Motor neuron (in vitro differentiated cells): Measurements from ENCODE around the gene TAF11L14. TPM values are rescaled to one million over a fixed set of nuclear protein-coding genes. Genes with fewer than 3 reads are reported as not detected.
"Not testable (repeated sequence)": the region's sequence is repeated elsewhere in the genome, so short reads cannot be mapped to it uniquely, and the experiment has no call there.

Experiments
- ATAC-seq, 8 experiments: fragments of 200-7000 bp; cut with Tn5 transposase; replicated peaks in 6 of 8; 2 replicates each; pipeline ENCODE4 v1.8.0; 2021; ENCODE audit warnings: mild to moderate bottlenecking in 8 of 8, moderate library complexity in 8 of 8
- H3K27ac ChIP-seq, 2 donors: fragments of 250-450 bp; sonication (Bioruptor Pico); 2 replicates each; pipeline ENCODE4 v1.9.0; 2021; ENCODE audit warnings: antibody characterized with exemption in 2 of 2, mild to moderate bottlenecking in 2 of 2, moderate library complexity in 1 of 2
- H3K4me1 ChIP-seq, 2 donors: fragments of 250-450 bp; sonication (Bioruptor Pico); replicated peaks in 1 of 2; 2 replicates each; pipeline ENCODE4 v1.6.1; 2021; ENCODE audit warnings: antibody characterized with exemption in 2 of 2, mild to moderate bottlenecking in 2 of 2, moderate library complexity in 1 of 2
- H3K4me3 ChIP-seq, 5 donors: fragments of 250-450 bp; sonication (Bioruptor Pico); 2 replicates each; pipeline ENCODE4 v1.9.0; 2021; ENCODE audit warnings: antibody characterized with exemption in 5 of 5, mild to moderate bottlenecking in 5 of 5, moderate library complexity in 4 of 5
- WGBS, 10 experiments: fragments of 450-650 bp; shearing (Covaris generic); methylation state at CpG; one replicate each; pipeline ENCODE4 v1.0.0; 2022; 5-methylcytosine and 5-hydroxymethylcytosine counted together
- in situ Hi-C, 9 experiments: fragments of 400-800 bp; cut with MboI; loops; one replicate each; pipeline ENCODE4 v1.15.0; 2021; ENCODE audit warnings: low sequenced_read_pairs in 9 of 9, low pct_unique_long_range_greater_than_20kb in 2 of 9; ENCODE audit not compliant: unreplicated experiment in 9 of 9
- total RNA-seq, 8 experiments: library from RNA; unstranded; fragments of 300-600 nt; gene quantifications; 2 replicates each; pipeline versions ENCODE4 v1.2.3 to v1.2.4, GENCODE V29; 2022

TAF11L14 gene
- total RNA-seq = under 1 TPM in 1 of 8 experiments, not detected in 7; 0.54 TPM

GRCh38 chr5:17634160-17634559 lies at the start of gene TAF11L14:
Gene TAF11L14 (plus strand): TSS chr5:17634460.
- in situ Hi-C loops = no loop called here
- Histone ChIP-seq H3K4me1 (no peaks in the 10 kb centered on the region), H3K4me3 (no peak within 1 kb of the TSS), H3K27ac (no peak within 1 kb of the TSS)
- WGBS, 10 experiments = 31 to 100% (median 90%) methylated on average over 1 to 5 of the region's 5 CpGs; no CpG with 5 or more reads in 5 of the 10 experiments
- no peak for ATAC-seq

- H3K4me3 ChIP-seq, in situ Hi-C loops, ATAC-seq, H3K27ac ChIP-seq, H3K4me1 ChIP-seq: not testable (repeated sequence)
- no CpG with 5 or more reads among the region's 16 CpGs for WGBS, 10 experiments
Measured at GRCh38 chr5:17585658-17586057, 48.6 kb upstream of the TAF11L14 start, which contains the start of gene TAF11L7. Gene TAF11L7 (minus strand): TSS chr5:17585758.

- H3K4me1 ChIP-seq, H3K27ac ChIP-seq, in situ Hi-C loops, H3K4me3 ChIP-seq, ATAC-seq: not testable (repeated sequence)
- WGBS, 10 experiments = no CpG with 5 or more reads among the region's 16 CpGs
Measured at GRCh38 chr5:17590860-17591259, 43.4 kb upstream of the TAF11L14 start, which contains the start of gene TAF11L8. Gene TAF11L8 (minus strand): TSS chr5:17590960.

GRCh38 chr5:17594255-17594654 lies 40.0 kb upstream of the TAF11L14 start, which contains the start of gene TAF11L9:
Gene TAF11L9 (minus strand): TSS chr5:17594394.
- H3K4me3 ChIP-seq, in situ Hi-C loops, H3K27ac ChIP-seq, H3K4me1 ChIP-seq, ATAC-seq: not testable (repeated sequence)
- no CpG with 5 or more reads among the region's 15 CpGs for WGBS, 10 experiments

- H3K4me1 ChIP-seq, in situ Hi-C loops, H3K4me3 ChIP-seq, ATAC-seq, H3K27ac ChIP-seq: not testable (repeated sequence)
- no CpG with 5 or more reads among the region's 15 CpGs for WGBS, 10 experiments
Measured at GRCh38 chr5:17597728-17598127, 36.5 kb upstream of the TAF11L14 start, which contains the start of gene TAF11L10. Gene TAF11L10 (minus strand): TSS chr5:17597828.

GRCh38 chr5:17603880-17604279 lies 30.4 kb upstream of the TAF11L14 start, which contains the start of gene TAF11L11:
Gene TAF11L11 (plus strand): TSS chr5:17604183.
- ATAC-seq, in situ Hi-C loops, H3K27ac ChIP-seq, H3K4me1 ChIP-seq, H3K4me3 ChIP-seq: not testable (repeated sequence)
- WGBS, 10 experiments = 32 to 90% (median 46%) methylated on average over 1 to 5 of the region's 6 CpGs; no CpG with 5 or more reads in 4 of the 10 experiments

GRCh38 chr5:17604951-17605350 lies 29.3 kb upstream of the TAF11L14 start:
- Histone ChIP-seq H3K4me1 (no peaks in the 10 kb centered on the region), H3K27ac (no peak overlapping the region), H3K4me3 (no peak overlapping the region)
- 20 to 100% (median 87%) methylated on average over 1 to 3 of the region's 14 CpGs; no CpG with 5 or more reads in 5 of the 10 experiments for WGBS, 10 experiments
- ATAC-seq = no peak
- in situ Hi-C loops = no loop called here

GRCh38 chr5:17607461-17607860 lies 26.8 kb upstream of the TAF11L14 start:
- H3K27ac ChIP-seq, in situ Hi-C loops, ATAC-seq, H3K4me1 ChIP-seq, H3K4me3 ChIP-seq: not testable (repeated sequence)
- WGBS, 10 experiments = 27 to 100% (median 83%) methylated on average over 1 to 4 of the region's 4 CpGs; no CpG with 5 or more reads in 3 of the 10 experiments

- in situ Hi-C loops, H3K4me1 ChIP-seq, H3K4me3 ChIP-seq, ATAC-seq, H3K27ac ChIP-seq: not testable (repeated sequence)
- WGBS, 10 experiments = 80 to 90% methylated on average over 1 to 2 of the region's 2 CpGs; no CpG with 5 or more reads in 8 of the 10 experiments
Measured at GRCh38 chr5:17610092-17610491, 24.2 kb upstream of the TAF11L14 start, which contains the start of gene TAF11L12. Gene TAF11L12 (plus strand): TSS chr5:17610392.

- no peak for ATAC-seq
- H3K4me3 ChIP-seq = no peak overlapping the region
- in situ Hi-C loops = no loop called here
- no peaks in the 10 kb centered on the region for H3K4me1 ChIP-seq
- H3K27ac ChIP-seq = no peak overlapping the region
- 26 to 100% (median 86%) methylated on average over 1 to 7 of the region's 17 CpGs; no CpG with 5 or more reads in 5 of the 10 experiments for WGBS, 10 experiments
Measured at GRCh38 chr5:17614872-17615605, 19.2 kb upstream of the TAF11L14 start.

- Histone ChIP-seq H3K4me3 (no peak overlapping the region), H3K4me1 (no peaks in the 10 kb centered on the region), H3K27ac (no peak overlapping the region)
- no peak for ATAC-seq
- WGBS, 10 experiments = 0 to 100% (median 93%) methylated on average over 1 to 2 of the region's 3 CpGs; no CpG with 5 or more reads in 7 of the 10 experiments
- in situ Hi-C loops = no loop called here
Measured at GRCh38 chr5:17619354-17619753, 14.9 kb upstream of the TAF11L14 start.

- H3K4me3 ChIP-seq = no peak overlapping the region
- no peaks in the 10 kb centered on the region for H3K4me1 ChIP-seq
- H3K27ac ChIP-seq = no peak overlapping the region
- no peak for ATAC-seq
- 55 to 95% (median 83%) methylated on average over 3 to 7 of the region's 17 CpGs; no CpG with 5 or more reads in 5 of the 10 experiments for WGBS, 10 experiments
- in situ Hi-C loops = no loop called here
Measured at GRCh38 chr5:17620627-17621026, 13.6 kb upstream of the TAF11L14 start.

- WGBS, 10 experiments = 36 to 95% (median 89%) methylated on average over 1 to 7 of the region's 11 CpGs; no CpG with 5 or more reads in 5 of the 10 experiments
Measured at GRCh38 chr5:17625686-17626085, 8.6 kb upstream of the TAF11L14 start.

More at GRCh38 chr5:17625686-17626085, 8.6 kb upstream of the TAF11L14 start:
- in situ Hi-C loops = no loop called here
- Histone ChIP-seq H3K4me3 (no peak overlapping the region), H3K4me1 (no peaks in the 10 kb centered on the region), H3K27ac (no peak overlapping the region)
- no peak for ATAC-seq
